Measurements from ENCODE around the gene TEX11. TPM values are rescaled to one million over a fixed set of nuclear protein-coding genes. Genes with fewer than 3 reads are reported as not detected.

The TEX11 gene
- total and polyA plus RNA-seq, 12 donors, result 0.19 TPM; not detected in 11

DNA sequence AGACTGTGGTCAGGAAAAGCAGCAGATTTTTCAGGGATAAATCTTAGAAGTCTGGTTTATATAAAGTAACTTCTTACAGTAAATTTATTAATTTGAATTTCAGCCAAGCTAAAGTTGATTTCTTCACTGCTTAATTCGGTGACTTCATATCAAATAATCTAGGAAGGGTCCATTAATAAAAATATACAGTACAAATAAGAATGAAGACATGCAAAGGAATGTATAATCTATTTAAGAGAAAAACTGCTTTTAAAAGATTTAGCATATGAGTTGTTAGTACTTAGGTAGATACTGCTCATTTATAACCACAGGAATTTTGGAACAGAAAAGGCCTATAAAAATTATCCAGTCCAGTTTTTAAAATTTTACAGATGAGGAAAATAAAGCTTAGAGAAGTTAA, 286.8 kb downstream of the TEX11 start:
- DNase-seq, result no peak
- H3K27me3 ChIP-seq, result peaks cover 0 to 47% (median 0%) of the 10 kb centered on the region in 7 donors
- 52 to 86% methylated on average over 1 of the region's 1 CpG for WGBS, 2 donors
- no peaks in the 10 kb centered on the region for H3K36me3 ChIP-seq
- H3K4me3 ChIP-seq, result no peak overlapping the region
- H3K9me3 ChIP-seq, result no peaks in the 10 kb centered on the region
- no peak for ATAC-seq
- H3K4me1 ChIP-seq, result no peaks in the 10 kb centered on the region
- no peak overlapping the region for H3K27ac ChIP-seq
- no peak for TF ChIP-seq CTCF (IDR thresholded peaks at IDR 0.05)
- intact Hi-C loops (cut with DNase I), result no loop called here

DNA sequence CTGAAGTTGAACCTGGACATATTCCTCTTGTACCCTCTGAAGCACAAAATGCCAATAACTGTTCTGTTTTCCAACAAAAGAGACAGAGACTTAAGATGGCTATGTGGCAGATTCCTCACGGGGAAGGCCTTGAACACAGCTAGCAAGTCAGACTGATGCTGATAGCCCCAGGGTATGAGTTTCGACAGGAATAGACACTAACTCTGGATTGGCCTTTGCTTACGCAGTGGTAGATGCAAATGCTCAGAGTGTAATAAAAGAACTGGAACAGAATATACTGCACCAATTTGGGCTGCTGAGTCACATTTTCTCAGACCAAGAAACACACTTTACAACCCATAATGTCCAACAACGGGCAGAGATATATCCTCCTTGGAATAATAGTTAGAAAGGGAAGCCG, 290.0 kb downstream of the TEX11 start:
- DNase-seq (no peak), ATAC-seq (no peak)
- no peak overlapping the region for H3K4me3 ChIP-seq
- WGBS, 2 donors, result 91 to 93% methylated on average over 5 of the region's 5 CpGs
- no peaks in the 10 kb centered on the region for H3K4me1 ChIP-seq
- H3K27me3 ChIP-seq, result peaks cover 0 to 43% (median 0%) of the 10 kb centered on the region in 7 donors
- no peak overlapping the region for H3K27ac ChIP-seq
- no peaks in the 10 kb centered on the region for H3K9me3 ChIP-seq
- intact Hi-C loops (cut with DNase I), result no loop called here
- TF ChIP-seq CTCF (IDR thresholded peaks at IDR 0.05), result no peak
- H3K36me3 ChIP-seq, result no peaks in the 10 kb centered on the region

- no peak overlapping the region for H3K4me3 ChIP-seq
- ATAC-seq (peak in 1 of 8 donors; percentile 19), DNase-seq (no peak)
- H3K4me1 ChIP-seq, result no peaks in the 10 kb centered on the region
- intact Hi-C loops (cut with DNase I), result no loop called here
- no peaks in the 10 kb centered on the region for H3K9me3 ChIP-seq
- H3K27me3 ChIP-seq, result peaks cover 0 to 67% (median 0%) of the 10 kb centered on the region in 7 donors
- WGBS, 2 donors, result 43 to 48% methylated on average over 5 of the region's 5 CpGs
- no peak for TF ChIP-seq CTCF (IDR thresholded peaks at IDR 0.05)
- H3K36me3 ChIP-seq, result no peaks in the 10 kb centered on the region
- H3K27ac ChIP-seq, result no peak overlapping the region
These were observed 295.2 kb downstream of the TEX11 start for GRCh38 chrX:70613295-70613694.

DNA sequence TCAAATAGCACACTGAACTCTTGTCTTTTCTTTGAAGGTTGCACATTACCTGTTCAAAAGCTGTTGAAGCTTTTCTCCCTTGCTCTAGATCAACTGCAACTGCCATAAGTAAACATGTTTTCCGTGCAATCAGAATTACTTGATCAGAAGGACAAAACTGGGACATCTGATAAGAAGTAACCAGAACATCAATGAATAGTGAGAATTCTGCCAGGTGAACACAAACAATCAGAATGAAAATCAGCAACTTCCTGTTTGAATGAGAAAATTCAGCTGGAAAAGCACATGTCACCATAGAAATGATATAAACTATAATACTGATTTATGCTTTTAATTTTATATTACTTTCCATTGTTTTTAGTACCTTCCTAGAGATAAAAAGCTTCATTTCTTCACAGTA, 303.2 kb downstream of the TEX11 start:
- DNase-seq (no peak), ATAC-seq (no peak)
- Histone ChIP-seq H3K27me3 (peaks cover 0 to 44% (median 0%) of the 10 kb centered on the region in 7 donors), H3K4me3 (no peak overlapping the region), H3K4me1 (no peaks in the 10 kb centered on the region), H3K27ac (no peak overlapping the region), H3K9me3 (no peaks in the 10 kb centered on the region), H3K36me3 (no peaks in the 10 kb centered on the region)
- intact Hi-C loops (cut with DNase I), result no loop called here
- TF ChIP-seq CTCF (IDR thresholded peaks at IDR 0.05), result no peak
- 63 to 83% methylated on average over 1 of the region's 1 CpG for WGBS, 2 donors

All from heart right ventricle (tissue), 16 donors.